HCT116 (cell line): ENCODE measurements around the gene TSC22D3. TPM values are rescaled to one million over a fixed set of nuclear protein-coding genes. Genes with fewer than 3 reads are reported as not detected.

Source experiments
- ATAC-seq: fragments of 200-7000 bp; cut with Tn5 transposase; 2 replicates; pipeline ENCODE4 v1.9.1; 2020; ENCODE audit warnings: mild to moderate bottlenecking, moderate library complexity
- BruUV-seq: library from RNA; stranded (reverse); fragments of 400-500 nt; replicated peaks from 2 replicates; lab custom pipeline; 2021; lab: Mats Ljungman, UMichigan
- CTCF ChIA-PET: fragments of 300-600 bp; sonication (Branson Sonifier 250); formaldehyde crosslinking; loops from one replicate; lab custom pipeline; 2021; ENCODE audit warnings: antibody characterized with exemption; lab: Charles Lee
- POLR2A ChIA-PET: fragments of 300-600, 350-600 bp; sonication (Branson Sonifier 250); formaldehyde crosslinking; loops from one replicate; lab custom pipeline; 2021; ENCODE audit warnings: antibody characterized with exemption; lab: Charles Lee
- RAD21 ChIA-PET, 2 experiments: fragments of 300-600 bp; sonication (Branson Sonifier 250); formaldehyde crosslinking; loops; one replicate each; lab custom pipeline; 2023; ENCODE audit warnings: low total read pairs in 2 of 2; ENCODE audit not compliant: uncharacterized antibody in 2 of 2, unreplicated experiment in 2 of 2, low non-redundant PET in 1 of 2; lab: Charles Lee
- DNase-seq: peaks from one replicate; pipeline ENCODE4 v3.0.0-alpha.2; 2010; ENCODE audit warnings: low read depth, low spot score
- H2AFZ ChIP-seq: fragments of 200-600 bp; shearing (Covaris generic), sonication (generic); 2 replicates; pipeline ENCODE4 v1.6.1; 2017; ENCODE audit warnings: low read depth, mixed run types, mixed read lengths, antibody characterized with exemption, low read length; ENCODE audit not compliant: poor library complexity, severe bottlenecking
- H3K27ac ChIP-seq: 2 replicates; pipeline ENCODE4 v1.5.1; 2012; ENCODE audit warnings: low read depth, low read length
- H3K27me3 ChIP-seq: fragments of 200-600 bp; sonication (generic); 2 replicates; pipeline ENCODE4 v1.6.1; 2016; ENCODE audit warnings: mixed run types, low read length, mixed read lengths; ENCODE audit not compliant: insufficient read depth
- H3K36me3 ChIP-seq, 2 experiments: fragments of 200-500 bp in 1 of 2; fragments of 200-600 bp in 1 of 2; sonication (Bioruptor generic) in 1 of 2; sonication (generic) in 1 of 2; 2 replicates each; pipeline versions ENCODE4 v1.5.1 to v1.6.1; 2014 to 2016; ENCODE audit warnings: low read length in 2 of 2, inconsistent platforms in 1 of 2, mixed read lengths in 1 of 2, mixed run types in 1 of 2; ENCODE audit not compliant: insufficient read depth in 2 of 2, control insufficient read depth in 1 of 2
- H3K4me1 ChIP-seq, 2 experiments: fragments of 200-600 bp in 1 of 2; sonication (generic) in 1 of 2; 2 replicates each; pipeline versions ENCODE4 v1.5.1 to v1.6.1; 2012 to 2017; ENCODE audit warnings: low read length in 2 of 2, inconsistent platforms in 1 of 2, mild to moderate bottlenecking in 1 of 2, mixed read lengths in 1 of 2, mixed run types in 1 of 2, moderate library complexity in 1 of 2; ENCODE audit not compliant: insufficient read depth in 2 of 2, control insufficient read depth in 1 of 2
- H3K4me2 ChIP-seq: fragments of 200-600 bp; sonication (generic); 2 replicates; pipeline ENCODE4 v1.6.1; 2017; ENCODE audit warnings: mixed run types, low read length, mixed read lengths
- H3K4me3 ChIP-seq, 2 experiments: fragments of 200-600 bp in 1 of 2; sonication (generic) in 1 of 2; replicated peaks in 1 of 2; 2 replicates each; pipeline ENCODE4 v1.5.1; 2011 to 2016; ENCODE audit warnings: low read length in 2 of 2, control low read depth in 1 of 2, low read depth in 1 of 2, mild to moderate bottlenecking in 1 of 2, mixed read lengths in 1 of 2, mixed run types in 1 of 2
- H3K79me2 ChIP-seq: fragments of 200-600 bp; sonication (generic); 2 replicates; pipeline ENCODE4 v1.6.1; 2017; ENCODE audit warnings: mild to moderate bottlenecking, mixed run types, low read length, moderate library complexity, mixed read lengths; ENCODE audit not compliant: insufficient read depth
- H3K9ac ChIP-seq: fragments of 200-600 bp; sonication (generic); 2 replicates; pipeline ENCODE4 v1.6.1; 2016; ENCODE audit warnings: low read length, mixed read lengths
- H3K9me2 ChIP-seq: fragments of 200-600 bp; sonication (generic), shearing (Covaris generic); 2 replicates; pipeline ENCODE4 v1.6.1; 2017; ENCODE audit warnings: mixed run types, mild to moderate bottlenecking, moderate library complexity; ENCODE audit not compliant: insufficient read depth
- H3K9me3 ChIP-seq, 2 experiments: fragments of 200-500 bp in 1 of 2; fragments of 200-600 bp in 1 of 2; sonication (Bioruptor generic) in 1 of 2; sonication (generic) in 1 of 2; 2 replicates each; pipeline ENCODE4 v1.6.1; 2014 to 2017; ENCODE audit warnings: low read length in 2 of 2, mixed read lengths in 2 of 2, inconsistent platforms in 1 of 2, low read depth in 1 of 2, mild to moderate bottlenecking in 1 of 2, mixed run types in 1 of 2, moderate library complexity in 1 of 2; ENCODE audit not compliant: control insufficient read depth in 1 of 2, insufficient read depth in 1 of 2
- H4K20me1 ChIP-seq: fragments of 200-600 bp; sonication (generic), shearing (Covaris generic); 2 replicates; pipeline ENCODE4 v1.6.1; 2017; ENCODE audit warnings: mixed run types, mild to moderate bottlenecking, moderate library complexity; ENCODE audit not compliant: insufficient read depth
- CEBPB ChIP-seq: IDR thresholded peaks from 2 replicates; pipeline ENCODE4 v1.6.1; 2012; ENCODE audit warnings: low read depth
- EGR1 ChIP-seq: IDR thresholded peaks from 2 replicates; pipeline ENCODE4 v1.6.1; 2012; ENCODE audit warnings: low read depth
- ELF1 ChIP-seq: IDR thresholded peaks from 2 replicates; pipeline ENCODE4 v1.6.1; 2012; ENCODE audit warnings: low read depth, borderline replicate concordance
- EZH2 ChIP-seq: fragments of 200-600 bp; sonication (generic); IDR thresholded peaks from 2 replicates; pipeline ENCODE4 v1.6.1; 2017; ENCODE audit warnings: antibody characterized with exemption, mixed run types
- EZH2phosphoT487 ChIP-seq: fragments of 200-600 bp; IDR thresholded peaks from 2 replicates; pipeline ENCODE4 v1.6.1; 2018; ENCODE audit warnings: antibody characterized with exemption, borderline replicate concordance
- FOSL1 ChIP-seq: IDR thresholded peaks from 2 replicates; pipeline ENCODE4 v1.6.1; 2012; ENCODE audit warnings: low read depth
- JUND ChIP-seq: IDR thresholded peaks from 2 replicates; pipeline ENCODE4 v1.6.1; 2012
- POLR2AphosphoS5 ChIP-seq: IDR thresholded peaks from 2 replicates; pipeline ENCODE4 v1.6.1; 2011; ENCODE audit warnings: mild to moderate bottlenecking, low read depth, low read length, moderate library complexity
- SIN3A ChIP-seq: IDR thresholded peaks from 2 replicates; pipeline ENCODE4 v1.6.1; 2012; ENCODE audit warnings: low read depth
- SP1 ChIP-seq: IDR thresholded peaks from 2 replicates; pipeline ENCODE4 v1.6.1; 2012; ENCODE audit warnings: low read depth
- YY1 ChIP-seq: IDR thresholded peaks from 2 replicates; pipeline ENCODE4 v1.6.1; 2011; ENCODE audit warnings: low read length, low read depth, moderate library complexity, mild to moderate bottlenecking; ENCODE audit not compliant: insufficient replicate concordance; ENCODE audit errors: extremely low read depth
- ZFX ChIP-seq: fragments of 450-650 bp; IDR thresholded peaks from 2 replicates; pipeline ENCODE4 v1.6.1; 2017
- ZNF274 ChIP-seq: fragments of 200-500 bp; sonication (Bioruptor generic); IDR thresholded peaks from 2 replicates; pipeline ENCODE4 v1.6.1; 2014; ENCODE audit warnings: mild to moderate bottlenecking, low read depth, low read length, inconsistent platforms
- intact Hi-C: fragments of 100-400 bp; cut with micrococcal nuclease; formaldehyde crosslinking; loops from 2 replicates; pipeline ENCODE4 v1.10.0; 2022
- total RNA-seq: library from RNA; stranded (reverse); gene quantifications from one replicate; pipeline ENCODE4 v1.2.1, GENCODE V29; 2021; ENCODE audit not compliant: unreplicated experiment
- TF ChIP-seq, protein P1 (sequence below): IDR thresholded peaks from 2 replicates; pipeline ENCODE4 v1.6.1; 2012
- TF ChIP-seq, protein P2 (sequence below): IDR thresholded peaks from 2 replicates; pipeline ENCODE4 v1.6.1; 2012; ENCODE audit warnings: low read depth

The TSC22D3 gene
- total RNA-seq, 1 experiment from 2014 or later: 24.6 TPM

DNA sequence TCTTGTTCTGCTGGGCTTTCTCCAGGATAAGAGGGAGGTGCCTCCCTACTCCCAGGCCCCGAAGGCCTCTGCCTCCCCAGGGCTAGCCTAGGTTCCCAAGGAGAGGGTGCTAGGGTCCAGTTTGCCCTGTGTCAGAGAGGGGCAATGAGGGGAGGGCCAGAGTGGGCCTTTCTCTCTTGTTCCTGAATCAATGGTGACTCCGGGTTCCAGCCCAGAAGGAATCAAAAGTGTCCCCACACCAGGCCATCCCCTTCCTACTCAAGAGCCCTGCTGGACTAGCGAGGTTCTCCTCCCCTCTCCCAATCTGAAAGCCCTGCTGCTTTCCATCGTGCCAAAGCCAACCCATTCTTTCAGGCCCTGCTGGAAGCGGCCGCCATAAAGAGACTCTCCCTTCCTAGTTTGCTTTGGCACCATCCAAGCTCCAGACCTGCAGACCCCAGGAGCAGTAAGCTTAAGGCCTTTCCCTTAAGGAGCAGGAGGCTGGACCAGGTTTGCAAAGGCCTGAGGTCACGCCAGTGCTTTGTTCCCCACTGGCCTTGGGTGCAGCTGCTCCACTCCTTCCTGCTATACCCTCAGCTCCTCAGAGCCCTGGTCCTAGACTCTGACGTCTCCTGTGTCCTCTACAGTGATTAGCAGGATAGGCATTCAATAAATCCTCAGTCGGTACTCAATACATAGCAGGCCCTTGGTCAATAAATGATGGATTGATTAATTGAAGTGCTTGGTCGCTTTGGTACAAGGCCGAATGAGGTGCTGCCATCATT lies 10.6 kb downstream of the TSC22D3 start:
- ATAC-seq (no peak), DNase-seq (no peak)
- H3K27ac ChIP-seq: no peak overlapping the region
- TF ChIP-seq EZH2 (no peak), ZNF274 (no peak), JUND (no peak), EGR1 (no peak), EZH2phosphoT487 (no peak), ZFX (no peak), SP1 (no peak), ELF1 (no peak)
- TF ChIP-seq, protein P1, sequence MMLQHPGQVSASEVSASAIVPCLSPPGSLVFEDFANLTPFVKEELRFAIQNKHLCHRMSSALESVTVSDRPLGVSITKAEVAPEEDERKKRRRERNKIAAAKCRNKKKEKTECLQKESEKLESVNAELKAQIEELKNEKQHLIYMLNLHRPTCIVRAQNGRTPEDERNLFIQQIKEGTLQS: no peak
- no peak overlapping the region for H2AFZ ChIP-seq
- H3K4me2 ChIP-seq: no peak overlapping the region
- no peak overlapping the region for H3K4me3 ChIP-seq
- no peaks in the 10 kb centered on the region for H3K4me1 ChIP-seq
- ChIA-PET RAD21 (no interaction called here), POLR2A (no interaction called here), CTCF (no interaction called here)
- H3K9ac ChIP-seq: no peak overlapping the region
- H3K9me3 ChIP-seq: no peaks in the 10 kb centered on the region
- no peaks in the 10 kb centered on the region for H4K20me1 ChIP-seq
- H3K9me2 ChIP-seq: no peaks in the 10 kb centered on the region
- no peaks in the 10 kb centered on the region for H3K27me3 ChIP-seq
- H3K79me2 ChIP-seq: no peaks in the 10 kb centered on the region
- intact Hi-C loops: no loop called here
- no TSS peak for BruUV-seq
- H3K36me3 ChIP-seq: no peaks in the 10 kb centered on the region

DNA sequence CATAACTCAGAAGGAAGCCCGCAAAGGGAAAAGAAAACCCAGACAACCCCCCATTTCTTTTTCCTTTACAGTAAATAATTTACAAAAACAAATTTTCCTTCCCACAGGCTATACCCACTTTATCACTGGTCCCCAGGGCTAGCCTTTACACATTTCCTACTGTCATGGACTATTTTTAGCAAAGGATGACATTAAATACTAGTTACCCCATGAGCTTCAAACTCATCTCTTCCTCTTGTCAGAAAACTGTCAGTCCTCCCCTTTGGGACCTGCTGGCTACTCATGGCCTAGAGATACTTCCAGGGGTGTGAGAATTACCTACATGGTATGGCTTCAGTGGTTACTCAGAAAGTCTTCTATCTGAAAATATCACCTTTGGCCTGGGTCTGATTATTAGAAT lies 11.9 kb downstream of the TSC22D3 start:
- no peak for ATAC-seq
- H4K20me1 ChIP-seq: no peaks in the 10 kb centered on the region
- TF ChIP-seq EZH2: no peak
- TF ChIP-seq CEBPB: no peak
- TF ChIP-seq POLR2AphosphoS5: no peak
- TF ChIP-seq ZFX: no peak
- TF ChIP-seq, protein P2, sequence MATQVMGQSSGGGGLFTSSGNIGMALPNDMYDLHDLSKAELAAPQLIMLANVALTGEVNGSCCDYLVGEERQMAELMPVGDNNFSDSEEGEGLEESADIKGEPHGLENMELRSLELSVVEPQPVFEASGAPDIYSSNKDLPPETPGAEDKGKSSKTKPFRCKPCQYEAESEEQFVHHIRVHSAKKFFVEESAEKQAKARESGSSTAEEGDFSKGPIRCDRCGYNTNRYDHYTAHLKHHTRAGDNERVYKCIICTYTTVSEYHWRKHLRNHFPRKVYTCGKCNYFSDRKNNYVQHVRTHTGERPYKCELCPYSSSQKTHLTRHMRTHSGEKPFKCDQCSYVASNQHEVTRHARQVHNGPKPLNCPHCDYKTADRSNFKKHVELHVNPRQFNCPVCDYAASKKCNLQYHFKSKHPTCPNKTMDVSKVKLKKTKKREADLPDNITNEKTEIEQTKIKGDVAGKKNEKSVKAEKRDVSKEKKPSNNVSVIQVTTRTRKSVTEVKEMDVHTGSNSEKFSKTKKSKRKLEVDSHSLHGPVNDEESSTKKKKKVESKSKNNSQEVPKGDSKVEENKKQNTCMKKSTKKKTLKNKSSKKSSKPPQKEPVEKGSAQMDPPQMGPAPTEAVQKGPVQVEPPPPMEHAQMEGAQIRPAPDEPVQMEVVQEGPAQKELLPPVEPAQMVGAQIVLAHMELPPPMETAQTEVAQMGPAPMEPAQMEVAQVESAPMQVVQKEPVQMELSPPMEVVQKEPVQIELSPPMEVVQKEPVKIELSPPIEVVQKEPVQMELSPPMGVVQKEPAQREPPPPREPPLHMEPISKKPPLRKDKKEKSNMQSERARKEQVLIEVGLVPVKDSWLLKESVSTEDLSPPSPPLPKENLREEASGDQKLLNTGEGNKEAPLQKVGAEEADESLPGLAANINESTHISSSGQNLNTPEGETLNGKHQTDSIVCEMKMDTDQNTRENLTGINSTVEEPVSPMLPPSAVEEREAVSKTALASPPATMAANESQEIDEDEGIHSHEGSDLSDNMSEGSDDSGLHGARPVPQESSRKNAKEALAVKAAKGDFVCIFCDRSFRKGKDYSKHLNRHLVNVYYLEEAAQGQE: no peak
- no peak for TF ChIP-seq SP1
- TF ChIP-seq SIN3A: no peak
- no peak for TF ChIP-seq YY1
- no peak for TF ChIP-seq FOSL1
- TF ChIP-seq ELF1: no peak
- POLR2A ChIA-PET: no interaction called here
- CTCF ChIA-PET: no interaction called here
- H3K9me2 ChIP-seq: no peaks in the 10 kb centered on the region
- no peak overlapping the region for H3K4me3 ChIP-seq
- H2AFZ ChIP-seq: no peak overlapping the region
- no TSS peak for BruUV-seq
- intact Hi-C loops: no loop called here
- H3K36me3 ChIP-seq: no peaks in the 10 kb centered on the region
- RAD21 ChIA-PET: no interaction called here
- no peak overlapping the region for H3K27ac ChIP-seq
- no peaks in the 10 kb centered on the region for H3K4me1 ChIP-seq
- no peaks in the 10 kb centered on the region for H3K79me2 ChIP-seq
- H3K27me3 ChIP-seq: no peaks in the 10 kb centered on the region
- DNase-seq: no peak
- H3K4me2 ChIP-seq: no peak overlapping the region
- no peak overlapping the region for H3K9ac ChIP-seq
- no peaks in the 10 kb centered on the region for H3K9me3 ChIP-seq
